Stimulated activated naive CD8-positive, alpha-beta T cell treated with anti-CD3 and anti-CD28 coated beads, Interleukin-15, Interleukin-2, amounts not matched to agents 100 ng/mL and 50 ng/mL, for 24 hours (primary cell): ENCODE data around the gene FASLG.
A peak's percentile ranks its signal among the peaks of the same experiment; 100 is the strongest.
"Not testable (repeated sequence)": the region's sequence is repeated elsewhere in the genome, so short reads cannot be mapped to it uniquely, and the experiment has no call there.

Experiments
- H3K27ac Mint-ChIP-seq: one replicate; pipeline ENCODE4 v1.8.0; 2021; ENCODE audit warnings: mild to moderate bottlenecking, mixed read lengths
- H3K27me3 Mint-ChIP-seq: one replicate; pipeline ENCODE4 v1.8.0; 2021; ENCODE audit warnings: mixed read lengths
- H3K36me3 Mint-ChIP-seq: one replicate; pipeline ENCODE4 v1.8.0; 2021; ENCODE audit warnings: low read depth, mixed read lengths
- H3K4me1 Mint-ChIP-seq: one replicate; pipeline ENCODE4 v1.8.0; 2021; ENCODE audit warnings: low read depth, mixed read lengths
- H3K4me3 Mint-ChIP-seq: one replicate; pipeline ENCODE4 v1.8.0; 2021; ENCODE audit warnings: mild to moderate bottlenecking, mixed read lengths
- H3K9me3 Mint-ChIP-seq: one replicate; pipeline ENCODE4 v1.8.0; 2021; ENCODE audit warnings: mixed read lengths

The FASLG gene

DNA sequence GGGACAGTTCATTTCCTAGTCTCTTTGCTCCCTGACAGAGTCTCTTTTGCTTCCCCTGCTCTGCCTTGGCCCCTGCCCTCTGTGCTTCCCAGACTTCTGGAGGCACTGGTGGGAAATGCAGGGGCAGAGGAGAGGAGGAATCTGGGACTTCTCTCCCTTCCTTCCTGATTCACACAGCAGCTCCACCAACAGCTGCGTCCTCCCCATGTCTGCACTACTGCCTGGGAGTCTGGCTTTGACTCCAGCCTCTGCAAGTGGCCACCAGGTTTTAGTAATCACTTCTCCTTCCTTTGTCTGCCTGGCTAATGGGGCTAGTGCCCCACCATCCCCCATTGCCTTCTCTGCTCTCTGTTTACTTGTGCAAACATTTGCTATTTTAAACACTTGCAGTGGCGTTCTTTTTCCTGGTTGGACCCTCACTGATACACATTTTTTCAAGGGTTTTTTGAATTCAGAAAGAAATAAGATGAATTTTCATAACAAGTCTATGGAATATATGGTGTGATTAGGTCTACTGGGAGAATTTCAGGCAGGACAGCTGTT lies 21.9 kb downstream of the FASLG start:
- Mint-ChIP-seq H3K27me3 (no peaks in the 10 kb centered on the region), H3K27ac (peak overlapping the region; percentile 24), H3K36me3 (peaks cover 7% of the 10 kb centered on the region), H3K4me1 (peaks cover 54% of the 10 kb centered on the region), H3K4me3 (no peak overlapping the region), H3K9me3 (no peaks in the 10 kb centered on the region)

DNA sequence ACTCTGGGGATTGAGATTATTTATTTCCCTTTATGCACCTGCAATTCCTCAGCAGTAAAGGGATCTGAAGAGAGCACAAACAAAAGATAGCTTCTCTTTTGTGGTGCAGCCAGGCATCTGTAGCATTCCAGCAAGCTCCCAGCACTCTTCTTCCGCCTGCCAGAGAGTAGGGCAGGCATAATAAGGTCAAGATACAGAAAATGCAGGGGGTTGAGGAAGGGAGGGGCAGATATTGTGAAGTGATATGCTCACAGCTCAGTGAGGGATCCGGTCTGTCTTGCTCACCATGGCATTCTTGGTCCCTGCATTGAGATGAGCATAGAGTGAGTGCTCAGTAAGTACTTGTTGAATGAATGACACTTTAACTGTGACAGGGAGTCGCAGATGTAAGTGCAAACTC lies 23.9 kb downstream of the FASLG start:
- Mint-ChIP-seq H3K27ac (no peak overlapping the region), H3K9me3 (no peaks in the 10 kb centered on the region), H3K4me1 (peaks cover 37% of the 10 kb centered on the region), H3K27me3 (no peaks in the 10 kb centered on the region), H3K4me3 (no peak overlapping the region), H3K36me3 (peaks cover 7% of the 10 kb centered on the region)

DNA sequence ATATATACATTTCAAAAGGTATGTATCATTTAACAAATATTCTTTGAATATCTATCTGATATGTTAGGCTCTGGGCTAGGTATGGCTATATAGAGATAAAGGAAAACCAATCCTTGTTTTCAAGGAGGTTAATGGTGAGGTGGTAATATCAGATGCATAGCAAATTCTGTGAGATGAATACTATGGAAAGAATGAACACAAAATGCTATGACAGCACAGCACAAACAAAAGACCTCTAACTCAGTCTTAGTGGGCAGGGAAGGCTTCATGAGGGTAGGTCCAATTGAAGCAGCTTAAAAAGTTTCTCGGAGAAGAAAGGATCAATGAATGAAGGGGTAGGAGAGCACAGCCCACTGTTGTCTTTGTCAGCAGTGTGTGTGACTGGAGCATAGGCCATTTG lies 27.2 kb downstream of the FASLG start:
- Mint-ChIP-seq H3K4me1 (peaks cover 11% of the 10 kb centered on the region), H3K36me3 (peaks cover 3% of the 10 kb centered on the region), H3K4me3 (no peak overlapping the region), H3K27me3 (no peaks in the 10 kb centered on the region), H3K9me3 (no peaks in the 10 kb centered on the region), H3K27ac (no peak overlapping the region)

DNA sequence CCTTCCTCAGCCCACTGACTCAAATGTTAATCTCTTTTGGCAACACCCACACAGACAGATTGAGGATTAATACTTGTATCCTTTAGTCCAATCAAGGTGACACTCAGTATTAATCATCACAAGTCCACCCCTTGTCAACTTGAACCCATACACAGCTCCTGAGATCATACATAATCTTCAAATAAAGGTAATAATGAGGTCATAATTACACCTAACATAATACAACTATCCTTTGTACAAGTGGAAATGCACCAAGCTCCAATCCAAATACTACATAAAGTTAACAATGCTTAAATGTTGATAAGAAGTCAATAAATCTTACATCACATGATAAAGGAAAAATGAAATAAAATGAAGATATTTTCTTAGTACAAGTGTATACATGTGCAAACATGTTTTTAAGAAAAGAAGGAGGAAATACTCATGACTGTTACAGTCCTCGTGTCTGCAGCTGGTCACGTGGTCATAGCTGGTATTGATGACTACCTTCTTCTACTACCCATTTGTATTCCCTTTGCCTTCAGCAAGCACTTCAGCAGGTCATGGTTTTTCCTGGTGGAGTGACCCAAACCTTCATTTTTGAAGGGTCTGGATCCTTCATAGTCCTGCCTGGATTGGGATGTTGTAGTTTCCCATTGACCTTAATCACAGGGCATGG lies 29.7 kb downstream of the FASLG start:
- not testable (repeated sequence) for H3K27ac Mint-ChIP-seq

DNA sequence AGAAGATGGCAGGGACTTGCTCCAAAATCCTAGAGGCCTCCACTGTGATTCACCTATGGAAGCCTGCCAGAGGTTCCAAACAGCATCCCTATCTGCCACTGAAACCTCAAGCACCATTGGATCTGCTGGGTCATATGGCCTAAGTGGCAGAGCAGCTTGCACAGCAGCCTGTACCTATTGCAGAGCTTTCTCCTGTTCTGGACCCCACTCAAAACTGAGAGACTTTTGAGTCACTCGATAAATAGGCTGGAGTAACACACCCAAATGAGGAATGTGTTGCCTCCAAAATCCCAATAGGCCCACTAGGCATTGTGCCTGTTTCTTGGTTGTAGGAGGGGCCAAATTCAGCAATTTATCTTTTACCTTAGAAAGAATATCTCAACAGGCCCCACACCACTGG lies 32.0 kb downstream of the FASLG start:
- H3K36me3 Mint-ChIP-seq, H3K27me3 Mint-ChIP-seq, H3K9me3 Mint-ChIP-seq, H3K27ac Mint-ChIP-seq, H3K4me1 Mint-ChIP-seq, H3K4me3 Mint-ChIP-seq: not testable (repeated sequence)

More for the DNA sequence above, 29.7 kb downstream of the FASLG start:
- H3K4me3 Mint-ChIP-seq, H3K27me3 Mint-ChIP-seq, H3K4me1 Mint-ChIP-seq, H3K36me3 Mint-ChIP-seq, H3K9me3 Mint-ChIP-seq: not testable (repeated sequence)

DNA sequence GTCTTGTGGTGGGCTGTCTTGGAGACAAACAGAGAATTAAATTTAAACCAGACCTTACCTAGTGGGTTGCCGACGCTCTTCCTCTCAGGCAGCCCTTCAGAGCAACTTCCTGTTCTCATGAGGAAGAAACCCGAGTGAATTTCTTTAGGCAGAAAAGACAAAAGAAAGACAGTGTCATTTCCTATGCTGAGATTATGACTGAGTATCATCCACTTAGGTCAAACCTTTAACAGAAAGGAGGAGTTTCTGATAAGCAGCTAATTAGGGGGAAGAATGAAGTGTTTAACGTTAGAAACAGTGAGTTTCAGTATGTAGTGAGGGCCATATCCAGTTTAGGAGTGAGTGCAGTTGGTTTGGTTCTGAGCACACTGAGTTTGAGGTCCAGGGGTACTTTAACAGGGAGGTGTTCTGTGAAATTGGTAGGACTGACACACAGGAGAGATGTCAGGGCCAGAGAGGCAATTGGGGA lies 38.7 kb downstream of the FASLG start:
- Mint-ChIP-seq H3K27ac (peak overlapping the region; percentile 100), H3K36me3 (peaks cover 3% of the 10 kb centered on the region)

DNA sequence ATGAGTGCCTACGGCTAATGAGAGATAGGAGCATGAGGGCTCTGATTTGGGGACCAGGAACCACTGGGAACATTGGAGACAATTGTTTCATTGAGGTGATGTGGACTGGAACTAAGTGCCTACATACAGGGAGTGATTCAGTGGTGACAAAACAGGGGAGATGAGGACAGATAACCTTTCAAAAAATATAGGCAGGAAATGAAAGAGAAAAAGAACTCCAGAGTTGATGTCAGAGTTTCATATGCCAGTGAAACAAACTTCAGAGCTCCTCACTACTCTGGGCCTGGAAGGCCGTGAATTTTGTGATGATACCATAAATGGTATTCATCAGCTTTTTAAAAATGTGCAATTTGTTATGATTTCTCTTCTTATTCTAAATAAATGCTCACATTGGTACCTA lies 39.3 kb downstream of the FASLG start:
- no peaks in the 10 kb centered on the region for H3K4me1 Mint-ChIP-seq
- no peaks in the 10 kb centered on the region for H3K27me3 Mint-ChIP-seq
- peak overlapping the region; percentile 75 for H3K4me3 Mint-ChIP-seq
- peak overlapping the region; percentile 100 for H3K27ac Mint-ChIP-seq
- H3K9me3 Mint-ChIP-seq: peaks cover 4% of the 10 kb centered on the region
- peaks cover 3% of the 10 kb centered on the region for H3K36me3 Mint-ChIP-seq

More for the DNA sequence above, 38.7 kb downstream of the FASLG start:
- Mint-ChIP-seq H3K9me3 (peaks cover 4% of the 10 kb centered on the region), H3K4me1 (no peaks in the 10 kb centered on the region), H3K27me3 (no peaks in the 10 kb centered on the region), H3K4me3 (peak overlapping the region; percentile 75)

DNA sequence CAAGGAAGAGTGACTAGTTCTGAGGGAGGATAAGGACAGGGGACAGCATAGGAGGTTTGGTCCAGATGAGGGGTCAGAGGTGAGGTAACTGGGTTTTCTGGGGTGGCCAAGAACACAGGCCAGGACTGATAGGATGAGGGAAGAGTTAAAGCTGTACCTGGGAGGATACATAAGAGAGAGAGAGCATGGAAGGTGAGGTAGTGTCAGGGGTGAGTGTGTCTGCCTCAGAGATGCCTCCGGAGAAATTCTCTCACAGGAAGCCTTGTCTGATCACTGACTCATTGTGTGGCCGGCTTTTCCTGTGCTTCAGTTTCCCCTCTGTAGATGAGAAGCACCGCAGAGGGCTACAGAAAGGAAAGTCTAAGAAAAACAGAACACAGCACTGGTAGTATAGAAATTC lies 40.2 kb downstream of the FASLG start:
- Mint-ChIP-seq H3K9me3 (peaks cover 4% of the 10 kb centered on the region), H3K4me3 (peak overlapping the region; percentile 75), H3K27me3 (no peaks in the 10 kb centered on the region), H3K27ac (peak overlapping the region; percentile 100), H3K36me3 (peaks cover 3% of the 10 kb centered on the region), H3K4me1 (no peaks in the 10 kb centered on the region)

DNA sequence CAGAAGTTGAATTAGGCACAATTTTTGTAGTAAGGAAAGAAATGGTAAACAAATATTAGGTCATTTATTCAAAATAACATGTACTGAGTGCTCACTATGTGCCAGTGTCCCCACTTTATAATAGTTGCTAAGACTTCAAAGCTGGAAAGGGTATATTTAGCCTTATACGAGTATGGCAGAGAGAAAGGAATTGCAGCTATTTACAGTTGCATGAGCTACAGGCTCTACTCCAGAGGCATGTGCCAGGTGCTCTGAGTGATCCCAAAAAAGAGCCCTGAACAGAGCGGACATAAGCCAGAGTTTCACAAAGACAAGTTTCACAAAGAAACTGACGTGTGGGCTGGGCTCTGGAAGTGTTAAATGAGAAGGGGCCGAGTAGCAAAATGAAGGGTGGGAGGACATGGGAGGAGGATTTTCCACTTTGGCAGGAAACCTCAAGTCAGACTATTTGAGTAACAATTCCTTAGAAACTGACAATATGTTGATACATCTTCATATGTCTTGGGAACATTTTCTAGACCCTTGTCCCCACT lies 40.9 kb downstream of the FASLG start:
- H3K27me3 Mint-ChIP-seq: no peaks in the 10 kb centered on the region
- H3K4me3 Mint-ChIP-seq: peak overlapping the region; percentile 75
- peak overlapping the region; percentile 100 for H3K27ac Mint-ChIP-seq
- peaks cover 3% of the 10 kb centered on the region for H3K36me3 Mint-ChIP-seq
- no peaks in the 10 kb centered on the region for H3K4me1 Mint-ChIP-seq
- peaks cover 4% of the 10 kb centered on the region for H3K9me3 Mint-ChIP-seq

DNA sequence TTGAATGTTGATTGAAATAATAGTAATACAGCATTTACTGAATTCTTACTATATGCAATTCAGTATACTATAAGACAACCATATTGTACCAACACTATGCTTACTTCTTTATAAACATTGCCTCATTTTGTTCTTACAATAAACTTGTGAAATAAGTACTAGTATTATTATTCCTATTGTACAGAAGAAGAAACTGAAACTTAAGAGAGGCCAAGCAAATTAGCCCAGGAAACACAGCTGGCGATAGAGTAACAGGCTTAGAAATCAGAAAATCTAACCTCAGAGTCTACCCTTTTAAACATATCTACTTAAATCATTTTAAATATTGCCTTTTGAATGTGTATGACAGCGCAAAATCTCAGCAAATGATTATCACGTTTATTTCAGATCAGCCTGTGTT lies 41.7 kb downstream of the FASLG start:
- H3K4me3 Mint-ChIP-seq: no peak overlapping the region
- peaks cover 2% of the 10 kb centered on the region for H3K4me1 Mint-ChIP-seq
- H3K9me3 Mint-ChIP-seq: peaks cover 4% of the 10 kb centered on the region
- no peaks in the 10 kb centered on the region for H3K27me3 Mint-ChIP-seq
- peaks cover 3% of the 10 kb centered on the region for H3K36me3 Mint-ChIP-seq
- peak overlapping the region; percentile 64 for H3K27ac Mint-ChIP-seq

DNA sequence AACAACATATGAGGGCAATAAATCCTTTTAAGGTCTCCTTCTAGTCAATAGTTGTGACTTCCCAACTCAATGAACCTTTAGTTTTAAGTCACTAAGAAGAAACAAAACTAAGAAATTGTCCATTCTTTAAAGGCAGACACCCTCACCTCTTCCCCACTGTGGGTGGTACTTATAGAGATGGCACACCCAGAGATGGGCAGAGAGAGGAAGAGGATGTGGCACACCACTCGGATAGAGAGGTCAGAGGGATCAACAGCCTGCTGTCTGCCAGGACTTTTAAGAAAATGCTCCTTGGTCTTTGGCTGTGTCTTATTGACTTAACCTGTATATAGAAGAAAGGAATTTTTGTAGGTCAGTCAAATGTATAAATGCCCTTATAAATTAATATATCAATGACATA lies 45.1 kb downstream of the FASLG start:
- no peaks in the 10 kb centered on the region for H3K27me3 Mint-ChIP-seq
- H3K36me3 Mint-ChIP-seq: no peaks in the 10 kb centered on the region
- H3K27ac Mint-ChIP-seq: no peak overlapping the region
- H3K9me3 Mint-ChIP-seq: no peaks in the 10 kb centered on the region
- H3K4me3 Mint-ChIP-seq: peak overlapping the region; percentile 21
- peaks cover 4% of the 10 kb centered on the region for H3K4me1 Mint-ChIP-seq

DNA sequence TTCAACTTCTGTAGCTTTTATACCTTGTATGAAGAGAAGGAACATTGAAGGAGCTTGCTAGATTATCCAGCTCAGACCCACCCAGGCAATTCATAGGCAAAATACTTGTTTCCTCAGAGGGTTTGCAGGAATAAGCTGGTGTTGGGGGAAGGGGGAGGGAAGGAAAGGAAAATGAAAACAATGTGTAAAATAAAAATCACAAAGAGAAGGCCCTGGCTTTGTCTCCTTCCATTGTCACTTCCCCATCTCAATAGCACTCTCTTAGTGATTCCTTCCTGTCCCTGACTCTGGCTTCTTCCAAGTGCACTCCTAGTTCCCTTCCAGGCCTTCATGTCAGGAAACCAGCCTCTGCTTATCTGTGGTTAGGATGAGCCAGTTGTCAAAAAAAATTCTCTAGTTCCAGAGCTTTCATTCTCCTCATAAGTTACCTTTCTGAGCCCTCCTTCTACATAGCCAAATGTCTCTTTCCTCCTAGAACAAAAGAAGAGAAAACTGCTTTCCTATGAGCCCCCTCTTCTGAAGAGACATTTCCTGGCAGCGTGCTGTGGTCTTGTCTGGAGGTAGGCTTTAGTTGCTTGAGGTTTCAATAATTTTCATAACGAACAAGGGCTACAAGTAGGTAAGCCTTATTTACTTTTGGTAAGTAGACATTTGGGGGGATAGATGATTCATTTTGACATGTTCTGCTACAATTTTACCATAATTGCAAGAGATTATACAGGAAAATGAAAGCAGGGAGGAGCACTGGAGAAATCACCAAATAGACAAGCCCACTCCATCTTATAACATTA lies 45.7 kb downstream of the FASLG start:
- H3K4me1 Mint-ChIP-seq: peaks cover 4% of the 10 kb centered on the region

DNA sequence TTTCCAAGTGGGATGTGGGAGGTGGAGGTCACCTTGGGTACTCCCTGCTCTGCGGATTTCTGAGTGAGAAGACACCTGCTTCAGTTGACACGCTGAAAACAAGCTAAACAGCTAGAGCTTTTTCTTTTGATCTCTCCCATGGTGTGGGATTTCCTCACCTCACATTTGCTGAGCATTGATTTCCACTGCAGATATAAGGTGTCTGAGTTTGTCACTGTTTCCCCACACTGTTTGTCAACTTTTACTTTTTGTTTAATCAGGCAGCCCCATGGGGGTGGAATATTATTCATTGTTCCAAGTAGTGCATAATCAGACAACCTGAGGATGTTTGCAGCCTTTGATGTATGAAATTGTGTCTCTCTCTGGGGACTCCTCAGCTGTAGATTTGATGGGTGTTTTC lies 49.5 kb downstream of the FASLG start:
- no peaks in the 10 kb centered on the region for H3K36me3 Mint-ChIP-seq
- no peak overlapping the region for H3K27ac Mint-ChIP-seq
- H3K4me3 Mint-ChIP-seq: peak overlapping the region; percentile 67
- H3K4me1 Mint-ChIP-seq: peaks cover 9% of the 10 kb centered on the region
- H3K9me3 Mint-ChIP-seq: no peaks in the 10 kb centered on the region
- no peaks in the 10 kb centered on the region for H3K27me3 Mint-ChIP-seq

More for the DNA sequence above, 45.7 kb downstream of the FASLG start:
- Mint-ChIP-seq H3K9me3 (no peaks in the 10 kb centered on the region), H3K27ac (no peak overlapping the region), H3K27me3 (no peaks in the 10 kb centered on the region), H3K36me3 (no peaks in the 10 kb centered on the region), H3K4me3 (peak overlapping the region; percentile 50)

DNA sequence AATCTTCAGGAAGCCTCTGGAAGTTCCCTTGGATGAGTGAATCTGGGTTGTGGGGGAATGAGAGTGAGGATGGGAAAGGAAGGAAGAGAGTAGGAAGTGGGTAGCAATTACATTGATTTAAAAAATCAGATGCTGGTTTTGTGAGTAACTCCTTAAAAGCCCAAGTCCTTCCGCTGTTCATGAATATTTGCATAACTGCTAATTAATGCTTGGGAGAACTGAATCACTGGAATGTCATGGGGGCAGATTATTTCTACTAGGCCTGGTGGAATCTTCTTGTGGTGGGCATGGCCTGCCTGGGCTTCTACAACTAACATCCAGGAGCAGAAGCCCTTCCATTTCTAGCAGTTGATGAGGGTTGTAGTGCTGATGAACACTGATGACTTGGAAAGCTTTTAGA lies 52.7 kb downstream of the FASLG start:
- H3K36me3 Mint-ChIP-seq: peaks cover 1% of the 10 kb centered on the region
- H3K27me3 Mint-ChIP-seq: no peaks in the 10 kb centered on the region
- H3K4me3 Mint-ChIP-seq: peak overlapping the region; percentile 55
- H3K9me3 Mint-ChIP-seq: no peaks in the 10 kb centered on the region
- peak overlapping the region; percentile 90 for H3K27ac Mint-ChIP-seq
- H3K4me1 Mint-ChIP-seq: peaks cover 35% of the 10 kb centered on the region

DNA sequence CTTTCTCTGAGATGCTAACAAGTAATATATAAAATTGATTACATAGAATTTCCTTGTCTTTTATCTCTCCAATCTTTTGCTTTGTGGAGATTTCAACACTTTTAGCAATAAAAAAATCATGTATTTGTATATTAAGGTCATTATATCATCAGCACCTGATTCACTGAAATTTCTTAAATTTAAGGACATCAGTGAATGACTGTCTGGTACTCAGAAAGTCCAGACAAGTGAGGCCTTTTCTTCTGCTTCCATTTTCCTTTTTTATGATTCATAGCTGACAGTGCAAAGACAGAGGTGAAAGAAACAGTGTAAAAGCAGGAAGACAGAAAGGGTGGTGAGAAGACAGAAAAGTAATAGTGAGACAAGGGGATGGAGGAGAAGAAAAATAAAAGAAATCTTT lies 54.6 kb downstream of the FASLG start:
- Mint-ChIP-seq H3K36me3 (peaks cover 4% of the 10 kb centered on the region), H3K4me1 (peaks cover 52% of the 10 kb centered on the region), H3K9me3 (no peaks in the 10 kb centered on the region), H3K27me3 (no peaks in the 10 kb centered on the region), H3K4me3 (no peak overlapping the region), H3K27ac (peak overlapping the region; percentile 40)
